HL-60 (cell line): ENCODE results near the gene ABCD3.
A peak's percentile ranks its signal among the peaks of the same experiment; 100 is the strongest.

Experiments used
- DNase-seq, 2 experiments: peaks; one replicate each; pipeline ENCODE4 v3.0.0-alpha.2; 2010 to 2020; ENCODE audit warnings: low read depth in 1 of 2, low spot score in 1 of 2
- H3K27ac ChIP-seq: fragments of 250-450 bp; sonication (Bioruptor Pico); replicated peaks from 2 replicates; pipeline ENCODE4 v1.5.1; 2020; ENCODE audit warnings: mild to moderate bottlenecking, moderate library complexity
- H3K27me3 ChIP-seq: fragments of 250-450 bp; sonication (Bioruptor Pico); 2 replicates; pipeline ENCODE4 v1.5.1; 2021; ENCODE audit warnings: mild to moderate bottlenecking, moderate library complexity; ENCODE audit not compliant: insufficient read depth, poor library complexity, severe bottlenecking
- H3K4me3 ChIP-seq: replicated peaks from 2 replicates; pipeline ENCODE4 v1.5.1; 2011; ENCODE audit warnings: mild to moderate bottlenecking, control low read depth, low read length; ENCODE audit not compliant: insufficient read depth
- CTCF ChIP-seq: IDR thresholded peaks from one replicate; pipeline ENCODE4 v1.5.1; 2011; ENCODE audit warnings: low read length, control low read depth, inconsistent platforms; ENCODE audit not compliant: insufficient read depth
- GABPA ChIP-seq: IDR thresholded peaks from 2 replicates; pipeline ENCODE4 v1.6.1; 2012; ENCODE audit warnings: low read depth
- POLR2AphosphoS5 ChIP-seq: IDR thresholded peaks from 2 replicates; pipeline ENCODE4 v1.6.1; 2012; ENCODE audit warnings: low read depth
- REST ChIP-seq: IDR thresholded peaks from 2 replicates; pipeline ENCODE4 v1.6.1; 2012; ENCODE audit warnings: low read depth; ENCODE audit not compliant: insufficient replicate concordance
- SPI1 ChIP-seq: IDR thresholded peaks from 2 replicates; pipeline ENCODE4 v1.6.1; 2012; ENCODE audit warnings: low read depth, mild to moderate bottlenecking, borderline replicate concordance

Gene ABCD3

GRCh38 chr1:94538243-94538827 is 120.1 kb downstream of the ABCD3 start:
- DNase-seq, result no peak
- no peak overlapping the region for H3K27ac ChIP-seq
- no peak overlapping the region for H3K4me3 ChIP-seq
- TF ChIP-seq SPI1 (no peak), POLR2AphosphoS5 (no peak), CTCF (no peak), REST (no peak), GABPA (no peak)
- no peaks in the 10 kb centered on the region for H3K27me3 ChIP-seq

GRCh38 chr1:94539496-94539895 is 121.3 kb downstream of the ABCD3 start:
- H3K27me3 ChIP-seq, result no peaks in the 10 kb centered on the region
- H3K4me3 ChIP-seq, result peak overlapping the region; percentile 85; the same call in 1 of the 2 replicates
- no peak for DNase-seq
- TF ChIP-seq SPI1 (no peak), GABPA (no peak), POLR2AphosphoS5 (no peak), REST (no peak), CTCF (no peak)
- no peak overlapping the region for H3K27ac ChIP-seq

GRCh38 chr1:94540440-94541245 is 122.5 kb downstream of the ABCD3 start:
- peak overlapping the region; percentile 85 for H3K4me3 ChIP-seq

More at GRCh38 chr1:94540440-94541245, 122.5 kb downstream of the ABCD3 start:
- Histone ChIP-seq H3K27me3 (no peaks in the 10 kb centered on the region), H3K27ac (peak overlapping the region; percentile 72)
- TF ChIP-seq SPI1 (no peak), REST (no peak), CTCF (no peak)
- no peak for DNase-seq
